Measurements from ENCODE around the gene OTOP2.

The OTOP2 gene

GRCh38 chr17:74892974-74893911 lies 30.8 kb upstream of the OTOP2 start, which contains the start of gene FADS6:
Gene FADS6 (minus strand): TSS chr17:74893633. CDS start chr17:74893595, 38 bp downstream.
- DNase-seq (ENCODE audit: low spot score): no peak
- no peak for TF ChIP-seq CTCF (IDR thresholded peaks at IDR 0.05; ENCODE audit: extremely low read depth, missing control alignments)

DNA sequence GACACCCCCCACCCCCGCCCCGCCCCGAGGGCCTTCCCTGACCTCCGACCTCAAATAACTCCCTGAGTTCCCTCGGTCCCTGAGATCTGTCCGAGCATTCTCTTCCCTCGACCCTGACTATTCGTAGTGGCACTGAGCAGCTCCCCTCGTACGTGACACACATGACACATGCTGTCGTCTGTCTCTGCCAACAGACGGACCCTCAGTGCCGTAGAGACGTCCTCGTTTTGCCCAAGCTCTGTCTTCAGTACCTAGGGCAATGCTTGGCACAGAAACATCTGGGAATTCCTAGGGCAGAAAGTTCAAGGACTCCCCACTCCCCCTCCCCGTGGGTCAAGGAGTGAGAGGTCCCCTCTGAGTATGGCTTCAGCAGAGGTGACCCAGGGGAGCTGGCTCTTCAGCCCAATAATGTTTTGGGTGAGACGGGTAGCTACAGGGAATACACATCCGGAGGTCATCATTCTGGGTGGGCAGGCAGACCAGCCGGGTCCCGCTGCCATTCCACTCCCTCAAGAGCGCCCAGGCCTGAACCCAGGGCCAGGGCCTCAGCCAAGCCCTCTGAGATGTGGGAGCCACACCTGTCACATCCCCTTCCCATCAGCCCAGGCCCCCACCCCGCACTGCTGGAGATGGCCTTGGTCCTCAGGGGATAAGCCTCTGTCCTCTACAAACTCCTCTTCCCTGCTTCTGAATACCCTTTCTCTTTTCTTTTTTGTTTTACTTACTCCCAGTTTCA lies 30.0 kb upstream of the OTOP2 start:
- DNase-seq (ENCODE audit: low spot score): no peak
- TF ChIP-seq CTCF (IDR thresholded peaks at IDR 0.05; ENCODE audit: extremely low read depth, missing control alignments): no peak

DNA sequence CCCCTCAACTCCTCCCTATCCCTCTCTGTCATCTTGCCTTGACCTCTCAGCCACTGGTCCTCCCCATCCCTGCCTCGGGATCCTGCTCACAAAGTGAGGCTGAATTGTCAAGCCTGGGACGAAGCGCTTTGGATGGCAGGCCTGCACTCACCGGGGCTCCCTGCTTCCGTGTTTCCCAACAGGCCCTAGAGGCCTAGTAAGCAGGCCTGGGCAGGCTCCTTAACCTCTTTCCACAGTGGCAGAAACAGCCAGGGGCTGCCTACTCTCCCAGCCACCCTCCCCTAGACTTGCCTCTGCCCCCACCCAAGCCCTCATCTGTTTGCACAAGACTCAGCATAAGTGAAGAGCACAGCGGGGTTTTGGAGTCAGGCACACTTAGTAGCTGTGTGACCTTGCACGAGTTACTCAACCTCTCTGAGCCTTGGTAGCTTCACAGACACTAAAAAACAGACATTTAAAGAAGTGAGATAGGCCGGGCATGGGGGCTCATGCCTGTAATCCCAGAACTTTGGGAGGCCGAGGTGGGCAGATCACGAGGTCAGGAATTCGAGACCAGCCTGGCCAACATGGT lies 25.6 kb upstream of the OTOP2 start:
- no peak for DNase-seq (ENCODE audit: low spot score)
- no peak for TF ChIP-seq CTCF (IDR thresholded peaks at IDR 0.05; ENCODE audit: extremely low read depth, missing control alignments)

DNA sequence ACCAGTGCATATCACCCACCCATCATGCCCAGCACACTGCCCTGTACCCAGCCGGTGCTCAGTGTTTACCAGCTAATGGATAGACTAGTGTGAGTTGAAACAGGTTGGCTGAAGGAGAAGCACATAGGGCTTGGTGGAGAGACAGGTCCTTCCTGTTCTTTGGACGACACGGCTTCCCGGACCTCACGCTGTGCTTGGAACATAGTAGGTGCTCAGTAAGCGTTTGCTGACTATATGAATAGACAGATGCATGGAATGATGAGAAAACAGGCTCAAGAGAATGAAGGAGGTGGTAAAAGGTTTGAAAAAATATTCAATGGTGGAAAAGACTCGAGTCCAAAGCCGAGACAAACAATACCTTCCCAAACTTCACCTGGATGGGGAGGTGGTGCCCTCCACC lies 23.9 kb upstream of the OTOP2 start:
- no peak for TF ChIP-seq CTCF (IDR thresholded peaks at IDR 0.05; ENCODE audit: extremely low read depth, missing control alignments)
- DNase-seq (ENCODE audit: low spot score): no peak

DNA sequence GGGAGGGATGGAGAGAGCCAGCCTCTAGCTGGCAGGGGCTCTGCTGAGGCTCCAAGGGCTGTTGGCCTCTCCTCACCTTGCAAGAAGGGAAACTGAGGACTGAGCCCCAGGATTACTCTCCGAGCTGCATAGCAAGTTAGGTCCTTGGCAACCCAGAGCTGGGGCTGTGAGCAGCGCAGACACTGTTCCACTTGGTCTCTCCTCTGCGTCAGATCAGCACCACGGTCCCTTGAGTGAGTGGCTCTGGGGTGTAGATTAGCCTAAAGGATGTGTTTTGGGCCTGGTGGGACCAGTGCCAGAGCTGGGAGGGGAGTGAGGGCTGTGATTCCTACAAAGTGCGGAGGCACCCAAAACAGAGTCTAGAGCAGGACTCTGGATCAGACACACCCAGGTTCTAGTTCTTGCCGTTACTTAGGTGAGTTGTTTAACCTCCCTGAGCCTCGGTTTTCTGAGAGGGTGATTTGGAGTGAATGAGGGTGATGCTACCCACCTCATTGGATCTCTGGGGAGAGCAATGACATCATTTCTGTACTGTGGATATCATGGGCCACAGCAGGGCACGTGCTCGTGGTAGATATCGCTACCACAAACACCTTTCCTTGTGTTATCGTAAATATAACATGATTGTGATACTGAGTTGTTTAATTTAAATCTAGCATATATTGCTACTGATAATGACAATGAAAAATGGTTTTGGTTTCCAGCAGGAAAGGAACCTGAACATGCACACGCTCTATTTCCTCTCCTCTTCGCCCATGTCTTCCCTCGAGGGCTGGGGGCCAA lies 22.5 kb upstream of the OTOP2 start:
- TF ChIP-seq CTCF (IDR thresholded peaks at IDR 0.05; ENCODE audit: extremely low read depth, missing control alignments): no peak
- no peak for DNase-seq (ENCODE audit: low spot score)

GRCh38 chr17:74903034-74903433 lies 21.0 kb upstream of the OTOP2 start:
- TF ChIP-seq CTCF (IDR thresholded peaks at IDR 0.05; ENCODE audit: extremely low read depth, missing control alignments): no peak
- DNase-seq (ENCODE audit: low spot score): no peak
